HG03571 (cell line): ENCODE data around the gene UBE2V1.
"Not testable (repeated sequence)": the region's sequence is repeated elsewhere in the genome, so short reads cannot be mapped to it uniquely, and the experiment has no call there.

ENCODE experiments used
- ATAC-seq: cut with Tn5 transposase; IDR thresholded peaks from one replicate; pipeline ENCODE4 v1.9.1; 2021; ENCODE audit not compliant: unreplicated experiment

UBE2V1 gene

GRCh38 chr20:50066161-50066834 lies 46.7 kb downstream of the UBE2V1 start:
- no peak for ATAC-seq

- no peak for ATAC-seq
Observed at GRCh38 chr20:50065325-50065615, 47.7 kb downstream of the UBE2V1 start.

- ATAC-seq: not testable (repeated sequence)
Observed at GRCh38 chr20:50063763-50064162, 49.2 kb downstream of the UBE2V1 start.

- ATAC-seq: no peak
Observed at GRCh38 chr20:50062006-50062838, 50.7 kb downstream of the UBE2V1 start.

GRCh38 chr20:50061151-50062005 lies 51.6 kb downstream of the UBE2V1 start:
- ATAC-seq: no peak

- no peak for ATAC-seq
Observed at GRCh38 chr20:50058662-50059402, 54.1 kb downstream of the UBE2V1 start.

GRCh38 chr20:50057714-50058053 lies 55.3 kb downstream of the UBE2V1 start:
- ATAC-seq: no peak

GRCh38 chr20:50056951-50057713 lies 55.8 kb downstream of the UBE2V1 start:
- ATAC-seq: no peak

GRCh38 chr20:50056408-50056926 lies 56.5 kb downstream of the UBE2V1 start:
- ATAC-seq: no peak

- ATAC-seq: no peak
Observed at GRCh38 chr20:50055524-50056083, 57.3 kb downstream of the UBE2V1 start.

GRCh38 chr20:50054626-50055511 lies 58.1 kb downstream of the UBE2V1 start:
- ATAC-seq: no peak

- no peak for ATAC-seq
Observed at GRCh38 chr20:50054231-50054547, 58.8 kb downstream of the UBE2V1 start.

- ATAC-seq: no peak
Observed at GRCh38 chr20:50053362-50054230, 59.4 kb downstream of the UBE2V1 start.

GRCh38 chr20:50052550-50053361 lies 60.2 kb downstream of the UBE2V1 start:
- ATAC-seq: no peak

- ATAC-seq: no peak
Observed at GRCh38 chr20:50050660-50051308, 62.2 kb downstream of the UBE2V1 start.

- no peak for ATAC-seq
Observed at GRCh38 chr20:50050214-50050613, 62.7 kb downstream of the UBE2V1 start.
